NT2/D1 (cell line): ENCODE results near the gene PSMG2.

Experiments
- SUZ12 ChIP-seq: IDR thresholded peaks from 2 replicates; pipeline ENCODE4 v1.6.1; 2011; ENCODE audit not compliant: insufficient read length, insufficient read depth; ENCODE audit errors: extremely low read depth
- YY1 ChIP-seq: IDR thresholded peaks from 2 replicates; pipeline ENCODE4 v1.6.1; 2011; ENCODE audit not compliant: insufficient read length, insufficient read depth

GRCh38 chr18:12657684-12658425 lies 45.0 kb upstream of the PSMG2 start, which contains the start of gene SPIRE1:
- TF ChIP-seq YY1, result no peak
- TF ChIP-seq SUZ12, result no peak
